ENCODE measurements around the gene C1orf105. TPM values are rescaled to one million over a fixed set of nuclear protein-coding genes. Genes with fewer than 3 reads are reported as not detected.

Gene C1orf105
- total and polyA plus RNA-seq, 2 experiments from 2014 or later: not detected

- TF ChIP-seq ZNF462 (CRISPR knock-in tag; IDR thresholded peaks at IDR 0.05): no peak
- TF ChIP-seq JUNB (IDR thresholded peaks at IDR 0.05; ENCODE audit: unreplicated experiment): no peak
- no peak for TF ChIP-seq NANOG (IDR thresholded peaks at IDR 0.05; ENCODE audit: borderline replicate concordance)
- no peak for TF ChIP-seq ETS1 (IDR thresholded peaks at IDR 0.05)
- TF ChIP-seq EZH2 (IDR thresholded peaks at IDR 0.05; ENCODE audit: low read depth, unreplicated experiment): no peak
- no peak for TF ChIP-seq ZNF331 (CRISPR knock-in tag; IDR thresholded peaks at IDR 0.05; ENCODE audit: low read depth)
- TF ChIP-seq STAT1 (IDR thresholded peaks at IDR 0.05; ENCODE audit: unreplicated experiment): no peak
Measured at GRCh38 chr1:172470149-172470548, 49.7 kb downstream of the C1orf105 start (continued).

- Histone ChIP-seq H3K4me3 (no peak overlapping the region), H3K9me2 (ENCODE audit: insufficient read depth) (no peaks in the 10 kb centered on the region), H3K4me2 (no peak overlapping the region), H3F3A (replicated peaks; ENCODE audit: low read depth) (no peaks in the 10 kb centered on the region), H4K20me1 (replicated peaks; ENCODE audit: insufficient read depth) (no peaks in the 10 kb centered on the region), H2AFZ (no peak overlapping the region), H3K27me3 (ENCODE audit: insufficient read depth) (no peaks in the 10 kb centered on the region), H3K4me1 (ENCODE audit: insufficient read depth) (no peaks in the 10 kb centered on the region), H3K36me3 (ENCODE audit: insufficient read depth) (no peaks in the 10 kb centered on the region), H3K27ac (ENCODE audit: low read depth) (no peak overlapping the region), H3K79me2 (replicated peaks; ENCODE audit: insufficient read depth) (no peaks in the 10 kb centered on the region)
- Mint-ChIP-seq H3K4me3 (no peak overlapping the region), H3K36me3 (ENCODE audit: low read depth) (no peaks in the 10 kb centered on the region), H3K27me3 (ENCODE audit: insufficient read depth, low read depth, poor library complexity) (no peaks in the 10 kb centered on the region), H3K27ac (no peak overlapping the region), H3K9me3 (no peaks in the 10 kb centered on the region), H3K4me1 (no peaks in the 10 kb centered on the region; the same call in 2 of the 3 replicates)
- DNase-seq (ENCODE audit: low spot score): no peak
- no peak for ATAC-seq
- TF ChIP-seq ZNF331 (CRISPR knock-in tag; IDR thresholded peaks at IDR 0.05; ENCODE audit: low read depth) (no peak), STAT1 (IDR thresholded peaks at IDR 0.05; ENCODE audit: unreplicated experiment) (no peak), CREB1 (CRISPR knock-in tag; IDR thresholded peaks at IDR 0.05; ENCODE audit: low read depth) (no peak), ZNF114 (CRISPR knock-in tag; IDR thresholded peaks at IDR 0.05) (no peak), ZNF462 (CRISPR knock-in tag; IDR thresholded peaks at IDR 0.05) (no peak)
Measured at GRCh38 chr1:172471666-172472065, 51.2 kb downstream of the C1orf105 start.
